Loucy (cell line): ENCODE data around the gene C1orf159.

ENCODE experiments used
- H2AFZ ChIP-seq: fragments of 200-600 bp; sonication (generic); 2 replicates; pipeline ENCODE4 v1.6.0; 2016; ENCODE audit warnings: antibody characterized with exemption, mild to moderate bottlenecking, low read length, moderate library complexity
- H3F3A ChIP-seq: fragments of 200-600 bp; 2 replicates; pipeline ENCODE4 v1.6.0; 2016; ENCODE audit warnings: antibody characterized with exemption, low read depth, mild to moderate bottlenecking
- H3K27me3 ChIP-seq: fragments of 200-600 bp; sonication (generic); 2 replicates; pipeline ENCODE4 v1.6.1; 2014; ENCODE audit warnings: low read length, mild to moderate bottlenecking; ENCODE audit not compliant: insufficient read depth, poor library complexity, severe bottlenecking
- H3K36me3 ChIP-seq: fragments of 200-600 bp; sonication (generic); 2 replicates; pipeline ENCODE4 v1.6.1; 2016; ENCODE audit warnings: low read length; ENCODE audit not compliant: insufficient read depth
- H3K4me1 ChIP-seq: fragments of 200-600 bp; sonication (generic); 2 replicates; pipeline ENCODE4 v1.5.1; 2014; ENCODE audit warnings: low read length, mild to moderate bottlenecking; ENCODE audit not compliant: insufficient read depth, poor library complexity, severe bottlenecking
- H3K4me2 ChIP-seq: fragments of 200-600 bp; sonication (generic); 2 replicates; pipeline ENCODE4 v1.6.0; 2014; ENCODE audit warnings: antibody characterized with exemption, low read length, low read depth, mild to moderate bottlenecking; ENCODE audit not compliant: poor library complexity, severe bottlenecking
- H3K4me3 ChIP-seq: fragments of 200-600 bp; sonication (generic); 2 replicates; pipeline ENCODE4 v1.5.1; 2014; ENCODE audit warnings: low read length, mild to moderate bottlenecking, mixed read lengths; ENCODE audit not compliant: poor library complexity, severe bottlenecking
- H3K79me2 ChIP-seq: fragments of 200-600 bp; sonication (generic); 2 replicates; pipeline ENCODE4 v1.6.1; 2014; ENCODE audit warnings: low read length; ENCODE audit not compliant: insufficient read depth
- H3K9ac ChIP-seq: fragments of 200-600 bp; sonication (generic); 2 replicates; pipeline ENCODE4 v1.6.0; 2014; ENCODE audit warnings: mild to moderate bottlenecking, low read depth, low read length, moderate library complexity; ENCODE audit not compliant: poor library complexity, severe bottlenecking
- H3K9me2 ChIP-seq: fragments of 200-600 bp; sonication (generic); replicated peaks from 2 replicates; pipeline ENCODE4 v1.6.1; 2016; ENCODE audit warnings: low read depth, low read length, mixed read lengths
- H3K9me3 ChIP-seq: fragments of 200-600 bp; sonication (generic); 2 replicates; pipeline ENCODE4 v1.6.1; 2014; ENCODE audit warnings: mild to moderate bottlenecking, antibody characterized with exemption, low read length, low read depth; ENCODE audit not compliant: insufficient read depth
- H4K20me1 ChIP-seq: fragments of 200-600 bp; sonication (generic); 2 replicates; pipeline ENCODE4 v1.6.0; 2014; ENCODE audit warnings: antibody characterized with exemption, low read length, mild to moderate bottlenecking; ENCODE audit not compliant: insufficient read depth, poor library complexity, severe bottlenecking
- EZH2phosphoT487 ChIP-seq: fragments of 200-600 bp; IDR thresholded peaks from 2 replicates; pipeline ENCODE4 v1.6.1; 2018; ENCODE audit warnings: antibody characterized with exemption, mild to moderate bottlenecking, moderate library complexity, borderline replicate concordance
- TF ChIP-seq, protein P1 (sequence below): fragments of 200-600 bp; sonication (generic); conservative IDR thresholded peaks from 2 replicates; pipeline ENCODE4 v1.5.1; 2014; ENCODE audit warnings: mild to moderate bottlenecking, antibody characterized with exemption, low read length

Gene C1orf159

DNA sequence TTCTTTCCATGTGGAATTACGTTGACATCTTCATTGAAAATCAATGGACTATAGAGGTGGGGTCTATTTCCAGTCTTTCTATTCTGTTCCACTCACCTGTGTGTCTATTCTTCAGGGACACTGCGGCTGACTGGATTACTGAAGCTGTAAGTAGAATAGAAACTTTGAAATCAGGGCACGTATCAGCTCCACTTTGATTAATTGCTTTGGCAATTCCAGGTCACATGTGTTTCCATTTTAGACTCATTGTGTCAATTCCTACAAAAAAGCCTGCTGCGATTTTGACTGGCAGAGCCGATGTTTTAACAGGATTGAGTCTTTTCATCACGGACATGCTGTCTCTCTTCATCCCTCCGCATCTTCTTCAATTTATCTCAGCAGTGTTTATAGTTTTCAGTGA lies 20.9 kb downstream of the C1orf159 start:
- TF ChIP-seq, protein P1, sequence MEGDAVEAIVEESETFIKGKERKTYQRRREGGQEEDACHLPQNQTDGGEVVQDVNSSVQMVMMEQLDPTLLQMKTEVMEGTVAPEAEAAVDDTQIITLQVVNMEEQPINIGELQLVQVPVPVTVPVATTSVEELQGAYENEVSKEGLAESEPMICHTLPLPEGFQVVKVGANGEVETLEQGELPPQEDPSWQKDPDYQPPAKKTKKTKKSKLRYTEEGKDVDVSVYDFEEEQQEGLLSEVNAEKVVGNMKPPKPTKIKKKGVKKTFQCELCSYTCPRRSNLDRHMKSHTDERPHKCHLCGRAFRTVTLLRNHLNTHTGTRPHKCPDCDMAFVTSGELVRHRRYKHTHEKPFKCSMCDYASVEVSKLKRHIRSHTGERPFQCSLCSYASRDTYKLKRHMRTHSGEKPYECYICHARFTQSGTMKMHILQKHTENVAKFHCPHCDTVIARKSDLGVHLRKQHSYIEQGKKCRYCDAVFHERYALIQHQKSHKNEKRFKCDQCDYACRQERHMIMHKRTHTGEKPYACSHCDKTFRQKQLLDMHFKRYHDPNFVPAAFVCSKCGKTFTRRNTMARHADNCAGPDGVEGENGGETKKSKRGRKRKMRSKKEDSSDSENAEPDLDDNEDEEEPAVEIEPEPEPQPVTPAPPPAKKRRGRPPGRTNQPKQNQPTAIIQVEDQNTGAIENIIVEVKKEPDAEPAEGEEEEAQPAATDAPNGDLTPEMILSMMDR: no peak

DNA sequence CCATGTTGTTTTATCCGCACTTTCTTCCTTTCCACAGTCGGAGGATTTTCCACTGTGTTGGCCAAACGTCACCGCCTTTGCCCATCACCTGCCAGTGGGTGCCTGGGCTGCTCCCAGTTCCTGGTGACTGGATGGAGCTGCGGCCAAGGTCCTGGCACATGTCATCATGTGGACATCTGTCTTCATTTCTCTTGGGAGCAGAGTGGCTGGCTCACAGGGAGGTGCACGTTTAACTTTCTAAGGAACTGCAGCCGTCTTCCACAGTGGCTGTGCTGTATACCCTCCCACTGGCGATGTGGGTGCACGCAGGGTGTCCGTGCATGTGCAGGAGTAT lies 22.3 kb downstream of the C1orf159 start:
- Histone ChIP-seq H3K4me2 (no peak overlapping the region), H3K4me3 (no peak overlapping the region), H3K27me3 (no peaks in the 10 kb centered on the region), H3K79me2 (no peaks in the 10 kb centered on the region), H3K4me1 (no peaks in the 10 kb centered on the region), H2AFZ (no peak overlapping the region), H3K9me2 (no peaks in the 10 kb centered on the region), H3K9ac (no peak overlapping the region), H3F3A (no peaks in the 10 kb centered on the region), H3K36me3 (no peaks in the 10 kb centered on the region), H3K9me3 (no peaks in the 10 kb centered on the region), H4K20me1 (no peaks in the 10 kb centered on the region)
- TF ChIP-seq EZH2phosphoT487: no peak
- TF ChIP-seq, protein P1: no peak

More for the DNA sequence above, 20.9 kb downstream of the C1orf159 start:
- H3K9me3 ChIP-seq: no peaks in the 10 kb centered on the region
- no peak overlapping the region for H3K9ac ChIP-seq
- no peak overlapping the region for H2AFZ ChIP-seq
- no peaks in the 10 kb centered on the region for H3K4me1 ChIP-seq
- no peaks in the 10 kb centered on the region for H3K27me3 ChIP-seq
- H4K20me1 ChIP-seq: no peaks in the 10 kb centered on the region
- H3K9me2 ChIP-seq: no peaks in the 10 kb centered on the region
- H3K4me3 ChIP-seq: no peak overlapping the region
- no peaks in the 10 kb centered on the region for H3K79me2 ChIP-seq
- no peak overlapping the region for H3K4me2 ChIP-seq
- no peaks in the 10 kb centered on the region for H3F3A ChIP-seq
- no peaks in the 10 kb centered on the region for H3K36me3 ChIP-seq

DNA sequence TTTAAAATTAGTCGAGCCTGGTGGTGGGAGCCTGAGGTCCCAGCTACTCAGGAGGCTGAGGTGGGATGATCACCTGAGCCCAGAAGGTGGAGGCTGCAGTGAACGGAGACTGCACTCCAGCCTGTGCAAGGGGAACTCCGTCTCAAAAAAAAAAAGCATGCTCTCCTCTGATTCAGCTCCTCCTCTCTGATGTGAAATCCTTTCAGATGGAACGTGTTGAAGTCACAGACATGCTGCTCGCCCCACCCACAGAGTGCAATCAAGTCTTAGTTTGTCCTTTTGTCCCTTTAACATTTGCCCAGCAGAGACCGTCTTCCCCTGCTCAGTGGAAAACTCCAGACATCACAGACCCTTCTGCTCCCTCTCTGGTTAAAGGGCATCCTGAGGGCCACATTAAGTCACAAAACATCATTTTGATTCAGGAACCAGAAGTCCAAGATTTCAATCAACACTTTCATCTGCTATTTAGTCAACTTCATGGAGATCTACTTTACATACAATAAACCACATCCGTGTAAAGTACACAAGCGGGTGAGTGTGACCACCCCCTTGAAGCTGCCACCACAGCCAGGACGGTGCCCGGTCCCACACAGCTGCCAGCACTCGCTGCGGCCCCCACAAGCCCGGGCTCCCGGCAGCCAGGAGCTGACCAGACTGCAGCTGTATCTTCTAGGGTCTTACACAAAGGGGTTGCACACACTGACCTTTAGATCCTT lies 22.8 kb downstream of the C1orf159 start:
- H4K20me1 ChIP-seq: no peaks in the 10 kb centered on the region
- no peak overlapping the region for H3K9ac ChIP-seq
- H3K4me3 ChIP-seq: no peak overlapping the region
- TF ChIP-seq EZH2phosphoT487: no peak
- TF ChIP-seq, protein P1: no peak
- H2AFZ ChIP-seq: no peak overlapping the region
- H3K4me1 ChIP-seq: no peaks in the 10 kb centered on the region
- no peaks in the 10 kb centered on the region for H3K27me3 ChIP-seq
- H3K9me3 ChIP-seq: no peaks in the 10 kb centered on the region
- H3K79me2 ChIP-seq: no peaks in the 10 kb centered on the region
- H3K9me2 ChIP-seq: no peaks in the 10 kb centered on the region
- H3K36me3 ChIP-seq: no peaks in the 10 kb centered on the region
- no peaks in the 10 kb centered on the region for H3F3A ChIP-seq
- H3K4me2 ChIP-seq: no peak overlapping the region
